Measurements from ENCODE around the gene RIOX2. TPM values are rescaled to one million over a fixed set of nuclear protein-coding genes. Genes with fewer than 3 reads are reported as not detected.

The RIOX2 gene
- total RNA-seq, 4 donors from 2014 or later: 19.5 to 24.2 (median 21.7) TPM

DNA sequence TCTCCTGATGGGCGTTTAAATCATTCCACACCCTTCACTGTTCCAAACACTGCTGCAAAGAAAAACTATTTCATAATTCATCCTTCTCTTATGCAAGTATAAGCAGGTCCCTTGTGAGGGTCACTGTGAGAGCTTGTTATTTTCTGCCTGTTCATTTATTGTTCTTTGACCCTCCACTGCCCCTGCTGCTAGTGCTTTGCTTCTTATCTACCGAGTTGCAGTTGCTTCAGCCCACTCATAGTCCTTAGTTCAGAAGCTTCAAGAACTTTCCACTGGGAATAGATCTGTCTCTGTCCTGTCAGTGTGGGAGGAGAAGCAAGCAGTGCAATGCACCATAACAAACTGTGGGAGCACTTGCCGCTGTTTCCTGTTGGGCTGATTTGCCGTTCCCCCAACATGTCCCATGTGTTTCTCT, 39.8 kb downstream of the RIOX2 start:
- Histone ChIP-seq H3K4me1 (no peaks in the 10 kb centered on the region), H3K9me3 (no peaks in the 10 kb centered on the region), H3K4me3 (no peak overlapping the region), H3K27ac (replicated peaks in 1 of 4) (no peak overlapping the region), H3K27me3 (no peaks in the 10 kb centered on the region), H3K36me3 (peaks cover 8 to 65% (median 47%) of the 10 kb centered on the region in 4 donors)
- intact Hi-C loops (cut with DNase I): no loop called here
- 68% methylated on average over 4 of the region's 4 CpGs for WGBS
- no peak for DNase-seq (ENCODE audit: extremely low spot score)
- TF ChIP-seq POLR2AphosphoS5 (IDR thresholded peaks at IDR 0.05) (no peak), EP300 (IDR thresholded peaks at IDR 0.05) (no peak), POLR2A (IDR thresholded peaks at IDR 0.05; ENCODE audit: low read depth) (no peak)
- TF ChIP-seq, protein P1, sequence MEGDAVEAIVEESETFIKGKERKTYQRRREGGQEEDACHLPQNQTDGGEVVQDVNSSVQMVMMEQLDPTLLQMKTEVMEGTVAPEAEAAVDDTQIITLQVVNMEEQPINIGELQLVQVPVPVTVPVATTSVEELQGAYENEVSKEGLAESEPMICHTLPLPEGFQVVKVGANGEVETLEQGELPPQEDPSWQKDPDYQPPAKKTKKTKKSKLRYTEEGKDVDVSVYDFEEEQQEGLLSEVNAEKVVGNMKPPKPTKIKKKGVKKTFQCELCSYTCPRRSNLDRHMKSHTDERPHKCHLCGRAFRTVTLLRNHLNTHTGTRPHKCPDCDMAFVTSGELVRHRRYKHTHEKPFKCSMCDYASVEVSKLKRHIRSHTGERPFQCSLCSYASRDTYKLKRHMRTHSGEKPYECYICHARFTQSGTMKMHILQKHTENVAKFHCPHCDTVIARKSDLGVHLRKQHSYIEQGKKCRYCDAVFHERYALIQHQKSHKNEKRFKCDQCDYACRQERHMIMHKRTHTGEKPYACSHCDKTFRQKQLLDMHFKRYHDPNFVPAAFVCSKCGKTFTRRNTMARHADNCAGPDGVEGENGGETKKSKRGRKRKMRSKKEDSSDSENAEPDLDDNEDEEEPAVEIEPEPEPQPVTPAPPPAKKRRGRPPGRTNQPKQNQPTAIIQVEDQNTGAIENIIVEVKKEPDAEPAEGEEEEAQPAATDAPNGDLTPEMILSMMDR (IDR thresholded peaks at IDR 0.05): no peak

DNA sequence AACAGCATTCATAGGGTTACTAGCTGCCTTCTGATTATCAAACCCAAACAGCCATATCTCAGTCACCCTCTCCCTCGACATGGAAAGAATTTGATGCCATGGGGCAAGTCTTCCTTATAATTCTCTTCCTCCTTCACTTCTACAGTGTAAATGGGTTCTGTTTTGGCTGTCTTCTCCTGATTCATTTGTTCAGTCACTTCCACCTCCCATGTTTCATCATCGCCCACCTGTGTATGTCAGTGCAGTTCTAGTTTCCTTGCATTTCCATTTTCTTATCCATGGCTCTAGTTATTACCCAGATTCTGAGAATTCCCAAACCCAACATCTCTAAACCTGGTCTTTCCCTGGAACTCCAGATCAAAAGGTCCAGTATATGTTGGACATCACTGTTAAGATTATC, 41.0 kb downstream of the RIOX2 start:
- Histone ChIP-seq H3K27ac (replicated peaks in 1 of 4) (no peak overlapping the region), H3K36me3 (peaks cover 0 to 65% (median 42%) of the 10 kb centered on the region in 4 donors), H3K4me1 (no peaks in the 10 kb centered on the region), H3K9me3 (no peaks in the 10 kb centered on the region), H3K4me3 (no peak overlapping the region), H3K27me3 (no peaks in the 10 kb centered on the region)
- TF ChIP-seq POLR2AphosphoS5 (IDR thresholded peaks at IDR 0.05) (no peak), POLR2A (IDR thresholded peaks at IDR 0.05; ENCODE audit: low read depth) (no peak), EP300 (IDR thresholded peaks at IDR 0.05) (no peak)
- TF ChIP-seq, protein P1 (IDR thresholded peaks at IDR 0.05): no peak
- intact Hi-C loops (cut with DNase I): no loop called here
- no peak for DNase-seq (ENCODE audit: extremely low spot score)
- WGBS: 85% methylated on average over 2 of the region's 2 CpGs

DNA sequence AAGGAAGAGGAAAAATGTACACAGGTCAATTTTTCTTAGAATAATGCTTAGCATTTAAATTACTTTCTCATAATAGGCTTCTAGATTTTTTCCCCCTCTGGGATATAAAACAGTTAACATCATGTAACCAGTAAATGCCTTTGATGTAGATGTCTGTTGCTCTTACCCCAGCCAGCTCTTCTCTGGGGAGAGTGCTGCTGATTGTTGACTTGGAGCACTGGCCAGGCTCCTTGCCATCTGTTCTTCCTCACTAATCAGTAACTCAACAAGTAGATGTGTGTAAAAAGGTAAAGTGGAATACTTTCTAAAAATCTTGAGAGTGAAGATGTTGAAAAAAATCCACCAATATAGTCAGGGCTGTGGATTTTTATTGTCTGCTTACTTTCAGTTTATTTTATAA, 42.2 kb downstream of the RIOX2 start:
- Histone ChIP-seq H3K27me3 (no peaks in the 10 kb centered on the region), H3K36me3 (peaks cover 0 to 61% (median 37%) of the 10 kb centered on the region in 4 donors), H3K4me1 (no peaks in the 10 kb centered on the region), H3K27ac (replicated peaks in 1 of 4) (no peak overlapping the region), H3K4me3 (no peak overlapping the region), H3K9me3 (no peaks in the 10 kb centered on the region)
- intact Hi-C loops (cut with DNase I): no loop called here
- no peak for TF ChIP-seq EP300 (IDR thresholded peaks at IDR 0.05)
- TF ChIP-seq, protein P1 (IDR thresholded peaks at IDR 0.05): no peak
- TF ChIP-seq POLR2A (IDR thresholded peaks at IDR 0.05; ENCODE audit: low read depth): no peak
- no peak for TF ChIP-seq POLR2AphosphoS5 (IDR thresholded peaks at IDR 0.05)
- no peak for DNase-seq (ENCODE audit: extremely low spot score)

DNA sequence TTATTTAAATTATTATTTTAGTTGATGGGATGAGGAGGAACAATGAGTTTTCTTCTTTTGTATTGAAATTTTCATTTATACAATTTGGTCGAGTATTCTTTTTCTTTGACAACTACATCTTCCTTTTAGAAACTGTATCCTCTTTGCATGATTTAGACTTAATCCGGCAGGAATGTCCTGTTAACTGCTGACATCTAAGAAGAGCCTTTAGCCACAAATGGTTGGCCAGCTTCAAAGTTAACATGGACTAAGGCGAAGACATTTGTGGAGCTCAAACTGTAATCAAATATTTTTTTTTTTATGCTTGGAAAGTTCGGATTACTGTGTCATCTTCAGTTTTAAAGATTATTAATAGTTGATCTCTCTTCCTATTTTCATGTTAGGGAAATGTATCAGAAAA, 43.2 kb downstream of the RIOX2 start:
- TF ChIP-seq EP300 (IDR thresholded peaks at IDR 0.05): no peak
- no peak for TF ChIP-seq POLR2AphosphoS5 (IDR thresholded peaks at IDR 0.05)
- TF ChIP-seq POLR2A (IDR thresholded peaks at IDR 0.05; ENCODE audit: low read depth): no peak
- TF ChIP-seq, protein P1 (IDR thresholded peaks at IDR 0.05): no peak
- Histone ChIP-seq H3K4me1 (no peaks in the 10 kb centered on the region), H3K4me3 (no peak overlapping the region), H3K27ac (replicated peaks in 1 of 4) (no peak overlapping the region), H3K9me3 (no peaks in the 10 kb centered on the region), H3K36me3 (peaks cover 5 to 61% (median 33%) of the 10 kb centered on the region in 4 donors), H3K27me3 (no peaks in the 10 kb centered on the region)
- intact Hi-C loops (cut with DNase I): no loop called here
- DNase-seq (ENCODE audit: extremely low spot score): no peak
- 76% methylated on average over 4 of the region's 4 CpGs for WGBS

DNA sequence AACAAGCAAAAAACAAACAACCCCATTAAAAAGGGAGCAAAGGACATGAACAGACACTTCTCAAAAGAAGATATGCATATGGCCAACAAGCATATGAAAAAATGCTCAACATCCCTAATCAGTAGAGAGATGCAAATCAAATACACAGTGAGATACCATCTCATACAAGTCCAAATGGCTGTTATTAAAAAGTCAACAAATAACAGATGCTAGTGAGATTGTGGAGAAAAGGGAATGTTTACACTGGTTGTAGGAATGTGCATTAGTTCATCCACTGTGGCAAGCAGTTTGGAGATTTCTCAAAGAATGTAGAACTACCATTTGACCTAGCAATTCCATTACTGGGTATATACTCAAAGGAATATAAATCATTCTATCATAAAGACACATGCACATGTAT, 44.5 kb downstream of the RIOX2 start:
- no peaks in the 10 kb centered on the region for H3K4me1 ChIP-seq
- H3K27ac ChIP-seq (replicated peaks in 1 of 4): no peak overlapping the region
- H3K36me3 ChIP-seq: peaks cover 5 to 64% (median 25%) of the 10 kb centered on the region in 4 donors
- no peak for DNase-seq (ENCODE audit: extremely low spot score)
- no peaks in the 10 kb centered on the region for H3K27me3 ChIP-seq
- H3K9me3 ChIP-seq: no peaks in the 10 kb centered on the region
- no peak overlapping the region for H3K4me3 ChIP-seq
- TF ChIP-seq POLR2AphosphoS5 (IDR thresholded peaks at IDR 0.05): no peak
- intact Hi-C loops (cut with DNase I): no loop called here

Measured in esophagus muscularis mucosa (tissue), 4 donors.